Eye (tissue), 1 donor: Measurements from ENCODE around the gene NFASC.

ENCODE experiments used
- DNase-seq: peaks from one replicate; pipeline ENCODE4 v3.0.0-alpha.2; 2015

NFASC gene

GRCh38 chr1:205068457-205069040 lies 197.9 kb downstream of the NFASC start:
- DNase-seq = no peak

GRCh38 chr1:205069371-205070125 lies 198.9 kb downstream of the NFASC start:
- no peak for DNase-seq

DNA sequence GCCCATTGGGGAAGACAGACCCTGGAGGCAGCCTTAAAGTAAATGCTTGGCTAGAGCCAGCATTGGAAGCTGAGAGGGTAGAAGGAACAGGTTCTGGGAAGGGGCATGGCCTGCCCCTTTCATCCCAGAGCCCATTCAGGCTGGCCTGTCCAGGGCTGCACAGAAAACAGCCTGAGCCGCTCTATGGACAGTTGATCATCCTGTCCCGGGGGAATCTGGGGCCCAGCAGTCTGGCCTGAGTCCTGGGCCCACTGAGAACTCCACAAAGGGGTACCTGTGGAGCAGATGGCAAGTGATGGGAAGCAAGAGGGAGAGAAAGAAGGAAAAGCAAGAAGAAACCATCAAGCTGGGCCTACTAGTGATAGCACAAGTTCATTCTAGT lies 200.4 kb downstream of the NFASC start:
- no peak for DNase-seq

GRCh38 chr1:205071801-205072200 lies 201.1 kb downstream of the NFASC start:
- DNase-seq = no peak

DNA sequence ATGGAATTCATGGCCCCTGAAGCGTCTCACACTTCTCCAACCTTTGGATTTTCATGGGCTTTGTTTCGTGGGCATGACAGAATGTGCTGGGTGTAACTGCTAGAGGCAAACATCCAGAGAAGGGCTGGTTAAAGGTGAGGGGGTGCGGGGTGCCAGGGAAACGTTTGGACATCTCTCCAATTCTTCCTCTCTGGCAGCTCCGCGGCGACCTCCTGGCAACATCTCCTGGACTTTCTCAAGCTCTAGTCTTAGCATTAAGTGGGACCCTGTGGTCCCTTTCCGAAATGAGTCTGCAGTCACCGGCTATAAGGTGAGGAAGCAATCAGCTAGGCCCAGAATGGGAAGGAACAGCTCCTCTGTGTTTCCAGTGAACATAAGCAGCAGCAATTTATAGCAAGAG lies 201.6 kb downstream of the NFASC start:
- no peak for DNase-seq
